HCT116 (cell line): ENCODE measurements around the gene SLC43A3. TPM values are rescaled to one million over a fixed set of nuclear protein-coding genes. Genes with fewer than 3 reads are reported as not detected.

Source experiments
- ATAC-seq: fragments of 200-7000 bp; cut with Tn5 transposase; 2 replicates; pipeline ENCODE4 v1.9.1; 2020; ENCODE audit warnings: mild to moderate bottlenecking, moderate library complexity
- BruUV-seq: library from RNA; stranded (reverse); fragments of 400-500 nt; replicated peaks from 2 replicates; lab custom pipeline; 2021; lab: Mats Ljungman, UMichigan
- CTCF ChIA-PET: fragments of 300-600 bp; sonication (Branson Sonifier 250); formaldehyde crosslinking; loops from one replicate; lab custom pipeline; 2021; ENCODE audit warnings: antibody characterized with exemption; lab: Charles Lee
- POLR2A ChIA-PET: fragments of 300-600, 350-600 bp; sonication (Branson Sonifier 250); formaldehyde crosslinking; loops from one replicate; lab custom pipeline; 2021; ENCODE audit warnings: antibody characterized with exemption; lab: Charles Lee
- RAD21 ChIA-PET, 2 experiments: fragments of 300-600 bp; sonication (Branson Sonifier 250); formaldehyde crosslinking; loops; one replicate each; lab custom pipeline; 2023; ENCODE audit warnings: low total read pairs in 2 of 2; ENCODE audit not compliant: uncharacterized antibody in 2 of 2, unreplicated experiment in 2 of 2, low non-redundant PET in 1 of 2; lab: Charles Lee
- DNase-seq: peaks from one replicate; pipeline ENCODE4 v3.0.0-alpha.2; 2010; ENCODE audit warnings: low read depth, low spot score
- H2AFZ ChIP-seq: fragments of 200-600 bp; shearing (Covaris generic), sonication (generic); 2 replicates; pipeline ENCODE4 v1.6.1; 2017; ENCODE audit warnings: low read depth, mixed run types, mixed read lengths, antibody characterized with exemption, low read length; ENCODE audit not compliant: poor library complexity, severe bottlenecking
- H3K27ac ChIP-seq: 2 replicates; pipeline ENCODE4 v1.5.1; 2012; ENCODE audit warnings: low read depth, low read length
- H3K27me3 ChIP-seq: fragments of 200-600 bp; sonication (generic); 2 replicates; pipeline ENCODE4 v1.6.1; 2016; ENCODE audit warnings: mixed run types, low read length, mixed read lengths; ENCODE audit not compliant: insufficient read depth
- H3K36me3 ChIP-seq, 2 experiments: fragments of 200-500 bp in 1 of 2; fragments of 200-600 bp in 1 of 2; sonication (Bioruptor generic) in 1 of 2; sonication (generic) in 1 of 2; 2 replicates each; pipeline versions ENCODE4 v1.5.1 to v1.6.1; 2014 to 2016; ENCODE audit warnings: low read length in 2 of 2, inconsistent platforms in 1 of 2, mixed read lengths in 1 of 2, mixed run types in 1 of 2; ENCODE audit not compliant: insufficient read depth in 2 of 2, control insufficient read depth in 1 of 2
- H3K4me1 ChIP-seq, 2 experiments: fragments of 200-600 bp in 1 of 2; sonication (generic) in 1 of 2; 2 replicates each; pipeline versions ENCODE4 v1.5.1 to v1.6.1; 2012 to 2017; ENCODE audit warnings: low read length in 2 of 2, inconsistent platforms in 1 of 2, mild to moderate bottlenecking in 1 of 2, mixed read lengths in 1 of 2, mixed run types in 1 of 2, moderate library complexity in 1 of 2; ENCODE audit not compliant: insufficient read depth in 2 of 2, control insufficient read depth in 1 of 2
- H3K4me2 ChIP-seq: fragments of 200-600 bp; sonication (generic); 2 replicates; pipeline ENCODE4 v1.6.1; 2017; ENCODE audit warnings: mixed run types, low read length, mixed read lengths
- H3K4me3 ChIP-seq, 2 experiments: fragments of 200-600 bp in 1 of 2; sonication (generic) in 1 of 2; replicated peaks in 1 of 2; 2 replicates each; pipeline ENCODE4 v1.5.1; 2011 to 2016; ENCODE audit warnings: low read length in 2 of 2, control low read depth in 1 of 2, low read depth in 1 of 2, mild to moderate bottlenecking in 1 of 2, mixed read lengths in 1 of 2, mixed run types in 1 of 2
- H3K79me2 ChIP-seq: fragments of 200-600 bp; sonication (generic); 2 replicates; pipeline ENCODE4 v1.6.1; 2017; ENCODE audit warnings: mild to moderate bottlenecking, mixed run types, low read length, moderate library complexity, mixed read lengths; ENCODE audit not compliant: insufficient read depth
- H3K9ac ChIP-seq: fragments of 200-600 bp; sonication (generic); 2 replicates; pipeline ENCODE4 v1.6.1; 2016; ENCODE audit warnings: low read length, mixed read lengths
- H3K9me2 ChIP-seq: fragments of 200-600 bp; sonication (generic), shearing (Covaris generic); 2 replicates; pipeline ENCODE4 v1.6.1; 2017; ENCODE audit warnings: mixed run types, mild to moderate bottlenecking, moderate library complexity; ENCODE audit not compliant: insufficient read depth
- H3K9me3 ChIP-seq, 2 experiments: fragments of 200-500 bp in 1 of 2; fragments of 200-600 bp in 1 of 2; sonication (Bioruptor generic) in 1 of 2; sonication (generic) in 1 of 2; 2 replicates each; pipeline ENCODE4 v1.6.1; 2014 to 2017; ENCODE audit warnings: low read length in 2 of 2, mixed read lengths in 2 of 2, inconsistent platforms in 1 of 2, low read depth in 1 of 2, mild to moderate bottlenecking in 1 of 2, mixed run types in 1 of 2, moderate library complexity in 1 of 2; ENCODE audit not compliant: control insufficient read depth in 1 of 2, insufficient read depth in 1 of 2
- H4K20me1 ChIP-seq: fragments of 200-600 bp; sonication (generic), shearing (Covaris generic); 2 replicates; pipeline ENCODE4 v1.6.1; 2017; ENCODE audit warnings: mixed run types, mild to moderate bottlenecking, moderate library complexity; ENCODE audit not compliant: insufficient read depth
- CEBPB ChIP-seq: IDR thresholded peaks from 2 replicates; pipeline ENCODE4 v1.6.1; 2012; ENCODE audit warnings: low read depth
- CTCF ChIP-seq, 3 experiments: fragments of 200-600 bp in 1 of 3; sonication (generic) in 1 of 3; IDR thresholded peaks in 2 of 3; conservative IDR thresholded peaks in 1 of 3; 2 replicates each; pipeline ENCODE4 v1.5.1; 2012 to 2017; ENCODE audit warnings: low read depth in 2 of 3, low read length in 2 of 3, antibody characterized with exemption in 1 of 3, borderline replicate concordance in 1 of 3, control low read depth in 1 of 3, mild to moderate bottlenecking in 1 of 3, mixed read lengths in 1 of 3, mixed run types in 1 of 3, moderate library complexity in 1 of 3; ENCODE audit not compliant: insufficient read depth in 1 of 3
- EGR1 ChIP-seq: IDR thresholded peaks from 2 replicates; pipeline ENCODE4 v1.6.1; 2012; ENCODE audit warnings: low read depth
- EZH2 ChIP-seq: fragments of 200-600 bp; sonication (generic); IDR thresholded peaks from 2 replicates; pipeline ENCODE4 v1.6.1; 2017; ENCODE audit warnings: antibody characterized with exemption, mixed run types
- JUND ChIP-seq: IDR thresholded peaks from 2 replicates; pipeline ENCODE4 v1.6.1; 2012
- REST ChIP-seq: IDR thresholded peaks from 2 replicates; pipeline ENCODE4 v1.6.1; 2012; ENCODE audit warnings: low read depth
- ZFX ChIP-seq: fragments of 450-650 bp; IDR thresholded peaks from 2 replicates; pipeline ENCODE4 v1.6.1; 2017
- ZNF274 ChIP-seq: fragments of 200-500 bp; sonication (Bioruptor generic); IDR thresholded peaks from 2 replicates; pipeline ENCODE4 v1.6.1; 2014; ENCODE audit warnings: mild to moderate bottlenecking, low read depth, low read length, inconsistent platforms
- intact Hi-C: fragments of 100-400 bp; cut with micrococcal nuclease; formaldehyde crosslinking; loops from 2 replicates; pipeline ENCODE4 v1.10.0; 2022
- total RNA-seq: library from RNA; stranded (reverse); gene quantifications from one replicate; pipeline ENCODE4 v1.2.1, GENCODE V29; 2021; ENCODE audit not compliant: unreplicated experiment
- TF ChIP-seq, protein P1 (sequence below): IDR thresholded peaks from 2 replicates; pipeline ENCODE4 v1.6.1; 2012
- TF ChIP-seq, protein P2 (sequence below): IDR thresholded peaks from 2 replicates; pipeline ENCODE4 v1.6.1; 2011; ENCODE audit warnings: mild to moderate bottlenecking, low read length, moderate library complexity; ENCODE audit not compliant: insufficient replicate concordance; ENCODE audit errors: extremely low read depth

SLC43A3 gene
- total RNA-seq, 1 experiment from 2014 or later: 36.9 TPM

- H3K4me1 ChIP-seq: no peaks in the 10 kb centered on the region
- no peak overlapping the region for H3K9ac ChIP-seq
- H3K27me3 ChIP-seq: no peaks in the 10 kb centered on the region
- no peaks in the 10 kb centered on the region for H3K9me3 ChIP-seq
- no peak overlapping the region for H3K4me3 ChIP-seq
- BruUV-seq: no TSS peak
- no peak overlapping the region for H3K4me2 ChIP-seq
- ChIA-PET CTCF (no interaction called here), POLR2A (no interaction called here), RAD21 (no interaction called here)
- TF ChIP-seq EZH2 (no peak), EGR1 (no peak), CTCF (IDR thresholded peaks at IDR 0.05 in 2 of 3, conservative IDR thresholded peaks at IDR 0.05 in 1 of 3; ENCODE audit: borderline replicate concordance in 1 of 3, insufficient read depth in 1 of 3, low read depth in 2 of 3, low read length in 2 of 3) (no peak), ZNF274 (no peak), REST (no peak), ZFX (no peak), JUND (no peak), CEBPB (no peak)
- TF ChIP-seq, protein P1, sequence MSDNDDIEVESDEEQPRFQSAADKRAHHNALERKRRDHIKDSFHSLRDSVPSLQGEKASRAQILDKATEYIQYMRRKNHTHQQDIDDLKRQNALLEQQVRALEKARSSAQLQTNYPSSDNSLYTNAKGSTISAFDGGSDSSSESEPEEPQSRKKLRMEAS: no peak
- TF ChIP-seq, protein P2, sequence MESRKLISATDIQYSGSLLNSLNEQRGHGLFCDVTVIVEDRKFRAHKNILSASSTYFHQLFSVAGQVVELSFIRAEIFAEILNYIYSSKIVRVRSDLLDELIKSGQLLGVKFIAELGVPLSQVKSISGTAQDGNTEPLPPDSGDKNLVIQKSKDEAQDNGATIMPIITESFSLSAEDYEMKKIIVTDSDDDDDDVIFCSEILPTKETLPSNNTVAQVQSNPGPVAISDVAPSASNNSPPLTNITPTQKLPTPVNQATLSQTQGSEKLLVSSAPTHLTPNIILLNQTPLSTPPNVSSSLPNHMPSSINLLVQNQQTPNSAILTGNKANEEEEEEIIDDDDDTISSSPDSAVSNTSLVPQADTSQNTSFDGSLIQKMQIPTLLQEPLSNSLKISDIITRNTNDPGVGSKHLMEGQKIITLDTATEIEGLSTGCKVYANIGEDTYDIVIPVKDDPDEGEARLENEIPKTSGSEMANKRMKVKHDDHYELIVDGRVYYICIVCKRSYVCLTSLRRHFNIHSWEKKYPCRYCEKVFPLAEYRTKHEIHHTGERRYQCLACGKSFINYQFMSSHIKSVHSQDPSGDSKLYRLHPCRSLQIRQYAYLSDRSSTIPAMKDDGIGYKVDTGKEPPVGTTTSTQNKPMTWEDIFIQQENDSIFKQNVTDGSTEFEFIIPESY: no peak
- H3K27ac ChIP-seq: no peak overlapping the region
- intact Hi-C loops: no loop called here
- H3K9me2 ChIP-seq: no peaks in the 10 kb centered on the region
- no peak for DNase-seq
- H3K79me2 ChIP-seq: no peaks in the 10 kb centered on the region
- H2AFZ ChIP-seq: no peak overlapping the region
- no peaks in the 10 kb centered on the region for H4K20me1 ChIP-seq
- ATAC-seq: no peak
- H3K36me3 ChIP-seq: no peaks in the 10 kb centered on the region
Measured at GRCh38 chr11:57370251-57370650, 56.7 kb downstream of the SLC43A3 start.
